NK-92 treated with Interleukin-12 subunit alpha and Interleukin-12 subunit beta, amount 100 ng/mL, for 24 hours (cell line): ENCODE data around the gene FHDC1.

Source experiments
- DNase-seq: peaks from one replicate; lab custom pipeline; 2025; lab: John Stamatoyannopoulos, UW

The FHDC1 gene

GRCh38 chr4:153005899-153006381 is 69.8 kb downstream of the FHDC1 start:
- no peak for DNase-seq

- no peak for DNase-seq
These were observed 72.6 kb downstream of the FHDC1 start for GRCh38 chr4:153008578-153009199.

GRCh38 chr4:153010146-153010545 is 74.0 kb downstream of the FHDC1 start:
- no peak for DNase-seq

GRCh38 chr4:153013202-153013977 is 77.3 kb downstream of the FHDC1 start:
- DNase-seq = no peak

- DNase-seq = no peak
These were observed 78.3 kb downstream of the FHDC1 start for GRCh38 chr4:153014460-153014859.

- no peak for DNase-seq
These were observed 80.5 kb downstream of the FHDC1 start for GRCh38 chr4:153016592-153016991.

GRCh38 chr4:153018031-153018430 is 81.9 kb downstream of the FHDC1 start:
- DNase-seq = no peak

GRCh38 chr4:153018684-153019083 is 82.6 kb downstream of the FHDC1 start:
- no peak for DNase-seq

- DNase-seq = no peak
These were observed 83.8 kb downstream of the FHDC1 start for GRCh38 chr4:153019906-153020305.

- DNase-seq = no peak
These were observed 84.3 kb downstream of the FHDC1 start for GRCh38 chr4:153020457-153020856.

GRCh38 chr4:153021276-153021675 is 85.2 kb downstream of the FHDC1 start:
- no peak for DNase-seq

- no peak for DNase-seq
These were observed 86.2 kb downstream of the FHDC1 start for GRCh38 chr4:153022241-153022715.

- no peak for DNase-seq
These were observed 87.0 kb downstream of the FHDC1 start for GRCh38 chr4:153023139-153023538.

- DNase-seq = no peak
These were observed 87.7 kb downstream of the FHDC1 start for GRCh38 chr4:153023692-153024394.

- no peak for DNase-seq
These were observed 88.3 kb downstream of the FHDC1 start for GRCh38 chr4:153024466-153024865.

GRCh38 chr4:153025406-153025805 is 89.3 kb downstream of the FHDC1 start:
- no peak for DNase-seq

GRCh38 chr4:153026591-153027346 is 90.6 kb downstream of the FHDC1 start:
- no peak for DNase-seq

GRCh38 chr4:153027866-153028265 is 91.7 kb downstream of the FHDC1 start:
- DNase-seq = no peak

- no peak for DNase-seq
These were observed 92.4 kb downstream of the FHDC1 start for GRCh38 chr4:153028535-153028934.
